HL-60/S4 treated with retinoic acid at 250 ng/mL for 4 days and 3 days (cell line): Measurements from ENCODE around the gene SDHA.
"Not testable (repeated sequence)": the region's sequence is repeated elsewhere in the genome, so short reads cannot be mapped to it uniquely, and the experiment has no call there.

Source experiments
- in situ Hi-C: fragments of 300-500 bp; cut with MboI; formaldehyde crosslinking; loops from 2 replicates; pipeline ENCODE4 v1.7.0; 2022; ENCODE audit warnings: low sequenced_read_pairs

Gene SDHA

GRCh38 chr5:218457-219291 is 554 bp downstream of the SDHA start:
- in situ Hi-C loops: no loop called here

DNA sequence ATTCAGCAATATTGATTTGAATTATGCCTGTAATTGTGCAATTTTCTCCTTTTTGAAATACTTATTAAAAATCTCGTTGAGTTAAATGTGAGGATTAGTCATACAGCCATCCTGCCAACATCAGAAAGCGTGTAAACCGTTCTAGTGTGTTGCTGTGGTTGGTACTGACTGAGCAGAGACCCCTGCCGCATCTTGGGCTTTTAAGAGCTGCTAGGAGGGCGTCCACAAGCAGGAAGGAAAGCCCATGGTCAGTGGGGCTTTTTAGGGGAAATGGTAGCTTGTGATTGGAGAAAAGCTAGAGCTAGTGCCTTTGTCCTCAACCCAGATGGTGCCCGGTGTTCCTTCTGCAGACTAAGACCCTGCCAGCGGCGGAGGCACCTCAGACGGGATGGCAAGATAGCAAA is 1.3 kb downstream of the SDHA start:
- in situ Hi-C loops: no loop called here

DNA sequence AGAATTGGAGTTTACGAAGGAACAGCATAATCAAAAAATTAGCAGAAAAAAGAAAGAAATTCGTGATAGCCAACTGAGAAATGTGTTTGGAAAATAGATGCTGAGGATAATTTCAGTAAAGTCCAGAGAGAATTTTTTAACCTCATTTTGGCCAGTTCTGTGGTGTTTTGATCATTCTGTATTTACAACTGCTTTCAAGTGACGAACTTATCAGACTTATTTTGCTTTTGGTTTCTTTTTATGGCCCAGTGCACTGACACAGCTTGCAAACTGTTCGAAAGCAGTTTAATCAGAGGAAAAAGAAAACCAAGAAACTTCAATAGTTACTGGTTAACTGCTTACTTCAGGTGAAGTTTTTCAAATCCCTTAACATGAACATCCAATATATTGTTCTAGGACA is 1.9 kb downstream of the SDHA start:
- in situ Hi-C loops: no loop called here

GRCh38 chr5:222951-223715 is 5.0 kb downstream of the SDHA start:
- in situ Hi-C loops: not testable (repeated sequence)

- in situ Hi-C loops: no loop called here
Observed at GRCh38 chr5:223791-224190, 5.7 kb downstream of the SDHA start.

- in situ Hi-C loops: no loop called here
Observed at GRCh38 chr5:225334-225733, 7.2 kb downstream of the SDHA start.

GRCh38 chr5:227375-227774 is 9.3 kb downstream of the SDHA start:
- in situ Hi-C loops: not testable (repeated sequence)

DNA sequence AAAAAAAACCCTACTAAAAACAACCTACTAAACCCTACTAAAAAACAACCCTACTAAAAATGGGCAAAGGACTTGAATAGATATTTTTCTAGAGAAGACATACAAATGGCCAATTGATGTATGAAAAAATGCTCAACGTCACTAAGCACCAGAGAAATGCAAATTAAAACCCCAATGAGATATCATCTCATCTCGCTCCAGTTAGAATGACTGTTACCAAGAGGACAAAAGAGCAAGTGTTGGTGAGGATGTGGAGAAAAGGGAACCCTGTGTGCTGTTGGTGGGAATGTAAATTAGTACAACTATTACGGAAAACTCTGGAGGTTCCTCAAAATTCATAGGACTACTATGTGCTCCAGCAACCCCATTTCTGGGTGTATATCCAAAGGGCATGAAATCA is 10.8 kb downstream of the SDHA start:
- in situ Hi-C loops: no loop called here

GRCh38 chr5:230711-231110 is 12.6 kb downstream of the SDHA start:
- in situ Hi-C loops: no loop called here

DNA sequence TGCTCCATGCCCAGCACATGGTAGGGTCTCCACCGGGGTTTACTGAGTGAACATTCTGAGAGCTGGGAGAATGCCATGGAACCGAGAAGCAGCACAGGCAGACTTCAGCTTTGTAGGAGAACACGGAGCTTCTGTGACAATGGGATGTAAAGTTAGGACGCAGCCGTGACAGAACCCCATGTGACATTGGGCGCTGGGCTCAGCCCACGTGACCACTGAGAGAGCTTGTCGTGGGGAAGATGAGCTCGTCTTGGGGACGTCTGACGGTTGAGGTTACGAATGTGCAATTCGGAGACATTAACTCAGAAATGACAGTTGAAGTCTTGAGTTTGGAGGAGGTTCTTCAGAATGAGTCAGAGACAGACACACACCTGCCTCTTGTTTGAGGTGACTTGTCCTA is 13.5 kb downstream of the SDHA start:
- in situ Hi-C loops: no loop called here

GRCh38 chr5:233426-233825 is 15.3 kb downstream of the SDHA start:
- in situ Hi-C loops: not testable (repeated sequence)

GRCh38 chr5:234450-234849 is 16.3 kb downstream of the SDHA start:
- in situ Hi-C loops: no loop called here

DNA sequence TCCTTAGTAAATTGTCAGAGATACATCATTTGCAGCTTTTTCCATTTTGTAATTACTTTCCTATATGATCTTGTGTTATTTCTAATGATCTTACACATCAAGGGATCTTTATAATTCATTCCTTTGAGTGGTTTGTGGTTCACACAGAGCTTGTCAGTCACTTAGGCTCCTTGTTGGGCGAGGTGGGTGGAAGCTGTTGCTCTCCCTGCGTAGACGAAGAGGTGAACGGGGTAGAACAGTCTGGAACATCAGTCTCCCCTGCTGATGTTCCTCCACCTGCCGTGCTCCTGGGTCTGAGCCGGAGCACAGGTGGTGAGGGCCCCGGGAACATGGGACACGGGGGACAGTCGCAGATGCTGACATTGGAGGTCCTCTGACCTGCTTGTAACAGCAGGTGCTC is 17.4 kb downstream of the SDHA start:
- in situ Hi-C loops: loop anchor here (5.0 kb wide), 1 partner anchor 1357 kb away; no protein-coding TSS in a partner anchor

GRCh38 chr5:237931-238330 is 19.8 kb downstream of the SDHA start:
- in situ Hi-C loops: loop anchor here (5.0 kb wide), 1 partner anchor 1354 kb away; no protein-coding TSS in a partner anchor

DNA sequence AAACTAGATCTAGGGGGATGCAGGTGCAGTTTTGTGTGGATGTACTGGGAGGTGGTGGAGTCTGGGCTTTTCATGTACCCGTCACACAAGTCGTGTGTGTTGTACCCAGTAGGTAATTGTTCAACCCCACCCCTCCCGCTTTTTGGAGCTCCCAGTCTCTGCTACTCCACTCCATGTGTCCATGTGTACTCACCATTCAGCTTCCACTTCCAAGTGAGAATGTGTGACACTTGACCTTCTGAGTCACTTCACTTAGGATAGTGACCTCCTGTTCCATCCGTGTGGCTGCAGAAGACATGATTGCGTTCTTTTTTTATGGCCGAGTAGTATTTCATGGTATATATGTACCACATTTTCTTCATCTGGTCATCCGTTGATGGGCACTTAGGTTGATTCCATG is 22.4 kb downstream of the SDHA start:
- in situ Hi-C loops: not testable (repeated sequence)

DNA sequence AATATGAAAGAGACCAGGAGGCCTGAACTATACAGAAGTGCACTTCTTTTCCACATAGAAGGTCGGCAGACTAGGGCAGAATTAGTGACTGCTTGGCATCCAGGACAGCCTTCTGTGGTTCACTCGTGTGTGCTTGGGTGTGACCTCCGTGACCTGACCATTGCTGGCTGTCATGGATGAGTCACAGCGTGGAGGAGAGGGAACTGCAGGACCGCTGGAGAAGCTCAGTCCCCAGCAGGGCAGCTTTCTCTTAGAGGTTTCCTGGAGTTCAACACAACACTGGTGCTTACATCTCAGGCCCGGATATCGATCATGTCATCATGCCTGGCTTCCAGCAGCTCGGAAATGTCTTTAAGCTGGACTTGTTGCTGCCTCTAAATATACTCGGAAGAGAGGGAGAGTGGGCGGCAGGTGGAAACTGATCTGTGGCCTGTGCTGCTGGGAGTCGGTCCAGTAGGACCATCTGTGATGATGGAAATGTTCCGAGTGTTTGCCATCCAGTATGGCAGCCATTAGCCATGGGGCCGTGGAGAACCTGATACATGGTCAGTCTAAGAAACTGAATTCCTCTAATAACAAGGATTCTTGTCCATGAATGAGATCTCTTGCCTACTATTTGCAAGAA is 23.0 kb downstream of the SDHA start:
- in situ Hi-C loops: not testable (repeated sequence)

GRCh38 chr5:243683-244367 is 25.7 kb downstream of the SDHA start:
- in situ Hi-C loops: not testable (repeated sequence)

DNA sequence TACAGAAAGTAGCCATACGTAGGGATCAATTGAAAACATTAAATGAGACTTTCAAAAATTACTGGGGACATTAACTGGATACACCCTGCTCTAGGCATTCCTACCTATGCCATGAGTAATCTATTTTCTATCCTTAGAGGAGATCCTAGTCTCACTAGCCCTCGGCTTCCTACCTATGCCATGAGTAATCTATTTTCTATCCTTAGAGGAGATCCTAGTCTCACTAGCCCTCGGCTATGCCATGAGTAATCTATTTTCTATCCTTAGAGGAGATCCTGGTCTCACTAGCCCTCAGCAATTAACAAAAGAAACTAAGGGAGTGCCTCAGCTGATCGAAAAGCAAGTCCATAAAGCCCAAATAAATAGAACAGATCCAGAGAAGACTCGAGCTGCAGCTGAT is 27.6 kb downstream of the SDHA start:
- in situ Hi-C loops: not testable (repeated sequence)

- in situ Hi-C loops: not testable (repeated sequence)
Observed at GRCh38 chr5:250396-250795, 32.3 kb downstream of the SDHA start.

- in situ Hi-C loops: not testable (repeated sequence)
Observed at GRCh38 chr5:251016-251415, 32.9 kb downstream of the SDHA start.

GRCh38 chr5:251538-251937 is 33.4 kb downstream of the SDHA start:
- in situ Hi-C loops: not testable (repeated sequence)
